HepG2 (cell line): ENCODE results near the gene CARS1.

ENCODE experiments used
- CTCF ChIP-seq: sonication (generic); formaldehyde crosslinking; IDR thresholded peaks from 2 replicates; pipeline ENCODE4 v1.5.0; 2020; ENCODE audit warnings: mild to moderate bottlenecking, missing genetic modification reagents, moderate library complexity
- HOXA7 ChIP-seq: sonication (generic); formaldehyde crosslinking; IDR thresholded peaks from 2 replicates; pipeline ENCODE4 v1.8.1; 2022; ENCODE audit warnings: mild to moderate bottlenecking, missing genetic modification reagents, moderate library complexity
- ZNF772 ChIP-seq: sonication (generic); formaldehyde crosslinking; IDR thresholded peaks from 2 replicates; pipeline ENCODE4 v1.5.0; 2020; ENCODE audit warnings: mild to moderate bottlenecking, missing genetic modification reagents
- TF ChIP-seq, protein P1 (sequence below): sonication (generic); formaldehyde crosslinking; IDR thresholded peaks from 2 replicates; pipeline ENCODE4 v1.4.0; 2020; ENCODE audit warnings: missing genetic modification reagents

DNA sequence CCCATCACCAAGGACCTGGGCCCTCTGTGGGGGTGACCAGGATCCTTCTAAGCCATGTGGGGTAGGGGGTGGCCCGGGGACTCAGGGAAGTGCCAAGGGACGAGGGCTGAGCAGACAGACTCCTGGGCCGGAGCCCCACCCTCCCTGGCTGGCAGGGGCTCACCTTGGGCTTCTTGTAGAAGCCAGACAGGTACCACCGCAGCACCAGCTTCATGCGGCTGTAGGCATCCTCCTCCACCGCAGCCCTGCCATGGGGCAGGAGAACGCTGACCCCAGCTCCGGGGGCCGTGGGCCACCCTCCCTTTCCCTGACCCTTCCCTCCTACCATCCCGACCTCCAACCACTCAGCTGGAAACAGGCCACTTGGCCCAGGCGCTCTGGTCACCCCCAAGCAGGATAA is 45.9 kb upstream of the CARS1 start:
- TF ChIP-seq ZNF772 (CRISPR knock-in tag) (no peak), HOXA7 (CRISPR knock-in tag) (no peak), CTCF (CRISPR knock-in tag) (no peak)
- TF ChIP-seq, protein P1, sequence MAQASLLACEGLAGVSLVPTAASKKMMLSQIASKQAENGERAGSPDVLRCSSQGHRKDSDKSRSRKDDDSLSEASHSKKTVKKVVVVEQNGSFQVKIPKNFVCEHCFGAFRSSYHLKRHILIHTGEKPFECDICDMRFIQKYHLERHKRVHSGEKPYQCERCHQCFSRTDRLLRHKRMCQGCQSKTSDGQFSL: no peak
